Thyroid gland (tissue), 4 donors: ENCODE results near the gene THAP4.

ENCODE experiments used
- POLR2A ChIP-seq, 2 donors: fragments of 450-650 bp; IDR thresholded peaks; one replicate each; pipeline ENCODE4 v1.6.1; 2017; ENCODE audit warnings: antibody characterized with exemption in 2 of 2, mild to moderate bottlenecking in 2 of 2, moderate library complexity in 1 of 2
- TF ChIP-seq, protein P1 (sequence below), 6 experiments: fragments of 200-600 bp in 3 of 6; fragments of 450-650 bp in 3 of 6; sonication (generic) in 3 of 6; IDR thresholded peaks; one replicate each; pipeline ENCODE4 v1.5.1; 2016 to 2019; ENCODE audit warnings: antibody characterized with exemption in 6 of 6, mild to moderate bottlenecking in 2 of 6, inconsistent platforms in 1 of 6, moderate library complexity in 1 of 6

DNA sequence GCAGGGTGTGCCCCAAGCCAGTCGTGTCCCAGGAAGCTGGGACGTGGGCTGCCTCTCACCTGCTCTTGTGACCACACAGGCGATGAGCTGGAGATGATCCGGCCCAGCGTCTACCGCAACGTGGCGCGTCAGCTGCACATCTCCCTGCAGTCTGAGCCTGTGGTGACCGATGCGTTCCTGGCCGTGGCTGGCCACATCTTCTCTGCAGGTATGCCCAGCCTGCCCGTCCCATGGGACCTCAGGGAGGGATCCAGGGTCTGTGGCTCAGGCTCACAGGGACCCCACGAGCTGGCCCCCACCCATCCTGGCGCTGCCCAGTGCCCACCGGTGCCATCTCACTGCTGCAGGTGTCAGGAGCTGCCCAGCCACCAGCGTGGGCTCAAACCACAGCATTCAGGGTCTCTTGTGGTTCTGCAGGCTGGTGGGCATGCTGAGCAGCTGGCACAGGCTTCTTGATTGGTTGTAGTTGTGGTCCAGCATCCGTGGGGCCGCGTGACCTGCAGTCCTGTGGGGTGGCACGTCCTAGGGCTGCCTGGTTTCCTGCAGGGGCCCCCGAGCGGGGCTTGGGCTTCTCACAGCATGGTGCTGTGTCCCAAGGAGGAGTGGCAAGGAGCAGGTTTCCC, 74.6 kb downstream of the THAP4 start:
- no peak for TF ChIP-seq POLR2A (IDR thresholded peaks at IDR 0.05)
- TF ChIP-seq, protein P1, sequence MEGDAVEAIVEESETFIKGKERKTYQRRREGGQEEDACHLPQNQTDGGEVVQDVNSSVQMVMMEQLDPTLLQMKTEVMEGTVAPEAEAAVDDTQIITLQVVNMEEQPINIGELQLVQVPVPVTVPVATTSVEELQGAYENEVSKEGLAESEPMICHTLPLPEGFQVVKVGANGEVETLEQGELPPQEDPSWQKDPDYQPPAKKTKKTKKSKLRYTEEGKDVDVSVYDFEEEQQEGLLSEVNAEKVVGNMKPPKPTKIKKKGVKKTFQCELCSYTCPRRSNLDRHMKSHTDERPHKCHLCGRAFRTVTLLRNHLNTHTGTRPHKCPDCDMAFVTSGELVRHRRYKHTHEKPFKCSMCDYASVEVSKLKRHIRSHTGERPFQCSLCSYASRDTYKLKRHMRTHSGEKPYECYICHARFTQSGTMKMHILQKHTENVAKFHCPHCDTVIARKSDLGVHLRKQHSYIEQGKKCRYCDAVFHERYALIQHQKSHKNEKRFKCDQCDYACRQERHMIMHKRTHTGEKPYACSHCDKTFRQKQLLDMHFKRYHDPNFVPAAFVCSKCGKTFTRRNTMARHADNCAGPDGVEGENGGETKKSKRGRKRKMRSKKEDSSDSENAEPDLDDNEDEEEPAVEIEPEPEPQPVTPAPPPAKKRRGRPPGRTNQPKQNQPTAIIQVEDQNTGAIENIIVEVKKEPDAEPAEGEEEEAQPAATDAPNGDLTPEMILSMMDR (IDR thresholded peaks at IDR 0.05), result no peak
